HEK293 (cell line): Measurements from ENCODE around the gene ARHGAP4.

Source experiments
- CTCF ChIA-PET: fragments of 350-600 bp; formaldehyde crosslinking; extraction: SDS; loops from one replicate; lab custom pipeline; 2021; ENCODE audit warnings: antibody characterized with exemption; lab: Yijun Ruan, JAX
- POLR2A ChIA-PET: fragments of 300-600 bp; formaldehyde crosslinking; extraction: SDS; loops from one replicate; lab custom pipeline; 2020; ENCODE audit warnings: antibody characterized with exemption, inconsistent platforms; lab: Yijun Ruan, JAX
- H3K27ac ChIP-seq: fragments of 200-500 bp; sonication (Bioruptor generic); 2 replicates; pipeline ENCODE4 v1.5.1; 2014; ENCODE audit warnings: low read depth, low read length, control low read depth, inconsistent platforms; ENCODE audit errors: extremely low read depth
- H3K36me3 ChIP-seq, 2 experiments: fragments of 200-500 bp in 1 of 2; sonication (Bioruptor generic) in 1 of 2; 1 replicate in 1 of 2; 2 replicates in 1 of 2; pipeline ENCODE4 v1.5.1; 2014 to 2017; ENCODE audit warnings: inconsistent platforms in 2 of 2, low read length in 2 of 2; ENCODE audit not compliant: control insufficient read depth in 2 of 2, insufficient read depth in 1 of 2
- H3K4me1 ChIP-seq: fragments of 200-500 bp; sonication (Bioruptor generic); 2 replicates; pipeline ENCODE4 v1.5.1; 2014; ENCODE audit warnings: mild to moderate bottlenecking, low read length, inconsistent platforms; ENCODE audit not compliant: control insufficient read depth, insufficient read depth
- H3K4me3 ChIP-seq: 2 replicates; pipeline ENCODE4 v1.5.1; 2011; ENCODE audit warnings: low read depth, mild to moderate bottlenecking, control low read depth, low read length, moderate library complexity
- H3K9me3 ChIP-seq: fragments of 200-500 bp; sonication (Bioruptor generic); 2 replicates; pipeline ENCODE4 v1.5.1; 2014; ENCODE audit warnings: low read depth, low read length, inconsistent platforms; ENCODE audit not compliant: control insufficient read depth, insufficient read depth
- BCL11B ChIP-seq: fragments of 450-650 bp; formaldehyde crosslinking; IDR thresholded peaks from 2 replicates; pipeline ENCODE4 v1.5.1; 2016; ENCODE audit warnings: low read depth, missing biosample characterization, missing genetic modification characterization
- FEZF1 ChIP-seq: fragments of 450-650 bp; formaldehyde crosslinking; IDR thresholded peaks from 2 replicates; pipeline ENCODE4 v1.5.1; 2016; ENCODE audit warnings: missing biosample characterization, missing genetic modification characterization
- KLF9 ChIP-seq: fragments of 450-650 bp; formaldehyde crosslinking; IDR thresholded peaks from 2 replicates; pipeline ENCODE4 v1.5.1; 2016; ENCODE audit warnings: missing biosample characterization, missing genetic modification characterization, low read depth
- ZBTB1 ChIP-seq: fragments of 450-650 bp; formaldehyde crosslinking; IDR thresholded peaks from 2 replicates; pipeline ENCODE4 v1.5.1; 2016; ENCODE audit warnings: missing biosample characterization, missing genetic modification characterization
- ZBTB21 ChIP-seq: fragments of 450-650 bp; formaldehyde crosslinking; IDR thresholded peaks from 2 replicates; pipeline ENCODE4 v1.5.1; 2017; ENCODE audit warnings: missing biosample characterization, missing genetic modification characterization
- ZEB2 ChIP-seq: fragments of 450-650 bp; formaldehyde crosslinking; IDR thresholded peaks from 2 replicates; pipeline ENCODE4 v1.5.1; 2016; ENCODE audit warnings: missing biosample characterization, missing genetic modification characterization
- ZNF146 ChIP-seq: fragments of 450-650 bp; formaldehyde crosslinking; IDR thresholded peaks from 2 replicates; pipeline ENCODE4 v1.5.1; 2016; ENCODE audit warnings: missing biosample characterization, missing genetic modification characterization
- ZNF155 ChIP-seq: fragments of 450-650 bp; formaldehyde crosslinking; IDR thresholded peaks from 2 replicates; pipeline ENCODE4 v1.5.1; 2016; ENCODE audit warnings: missing biosample characterization, missing genetic modification characterization
- ZNF302 ChIP-seq: fragments of 450-650 bp; formaldehyde crosslinking; IDR thresholded peaks from 2 replicates; pipeline ENCODE4 v1.5.1; 2016; ENCODE audit warnings: missing biosample characterization, missing genetic modification characterization, low read depth
- ZNF335 ChIP-seq: fragments of 450-650 bp; formaldehyde crosslinking; conservative IDR thresholded peaks from 2 replicates; pipeline ENCODE4 v1.5.1; 2016; ENCODE audit warnings: missing biosample characterization, missing genetic modification characterization
- ZNF416 ChIP-seq: fragments of 450-650 bp; formaldehyde crosslinking; IDR thresholded peaks from 2 replicates; pipeline ENCODE4 v1.5.1; 2016; ENCODE audit warnings: missing biosample characterization, missing genetic modification characterization
- ZNF596 ChIP-seq: fragments of 450-650 bp; IDR thresholded peaks from 2 replicates; pipeline ENCODE4 v1.5.0; 2018; ENCODE audit warnings: missing biosample characterization, mild to moderate bottlenecking, missing genetic modification characterization, moderate library complexity
- ZNF777 ChIP-seq: fragments of 450-650 bp; formaldehyde crosslinking; IDR thresholded peaks from 2 replicates; pipeline ENCODE4 v1.5.1; 2017; ENCODE audit warnings: missing biosample characterization, missing genetic modification characterization, borderline replicate concordance
- ZNF785 ChIP-seq: fragments of 450-650 bp; formaldehyde crosslinking; IDR thresholded peaks from 2 replicates; pipeline ENCODE4 v1.5.1; 2016; ENCODE audit warnings: missing biosample characterization, missing genetic modification characterization
- ZSCAN16 ChIP-seq: fragments of 450-650 bp; formaldehyde crosslinking; IDR thresholded peaks from 2 replicates; pipeline ENCODE4 v1.5.1; 2016; ENCODE audit warnings: missing biosample characterization, missing genetic modification characterization
- TF ChIP-seq, protein P1 (sequence below): fragments of 450-650 bp; formaldehyde crosslinking; IDR thresholded peaks from 2 replicates; pipeline ENCODE4 v1.5.1; 2017; ENCODE audit warnings: missing biosample characterization, missing genetic modification characterization
- TF ChIP-seq, protein P2 (sequence below): fragments of 450-650 bp; formaldehyde crosslinking; IDR thresholded peaks from 2 replicates; pipeline ENCODE4 v1.5.1; 2016; ENCODE audit warnings: missing biosample characterization, missing genetic modification characterization
- TF ChIP-seq, protein P3 (sequence below): fragments of 450-650 bp; formaldehyde crosslinking; IDR thresholded peaks from 2 replicates; pipeline ENCODE4 v1.5.1; 2016; ENCODE audit warnings: missing biosample characterization, missing genetic modification characterization
- TF ChIP-seq, protein P4 (sequence below): fragments of 450-650 bp; formaldehyde crosslinking; IDR thresholded peaks from 2 replicates; pipeline ENCODE4 v1.5.1; 2016; ENCODE audit warnings: missing biosample characterization, missing genetic modification characterization, borderline replicate concordance

The ARHGAP4 gene

DNA sequence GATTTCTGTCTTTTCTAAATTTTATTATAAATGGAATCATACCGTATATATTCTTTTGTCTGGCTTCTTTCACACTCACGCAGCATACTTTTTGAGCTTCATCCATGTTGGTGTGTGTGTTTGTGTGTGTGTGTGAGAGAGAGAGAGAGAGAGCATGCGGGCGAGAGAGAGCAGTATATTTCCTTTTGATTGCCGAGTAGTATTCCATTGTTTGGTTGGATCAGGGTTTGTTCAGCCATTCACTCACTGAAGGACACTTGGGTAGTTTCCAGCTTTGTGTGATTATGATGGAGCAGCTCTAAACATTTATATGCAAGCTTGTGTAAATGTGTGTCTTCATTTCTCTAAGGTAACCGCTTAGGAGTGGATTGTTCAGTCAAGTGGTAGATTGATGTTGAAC, 36.9 kb downstream of the ARHGAP4 start:
- H3K4me3 ChIP-seq = no peak overlapping the region
- POLR2A ChIA-PET = no interaction called here
- CTCF ChIA-PET = no interaction called here
- H3K36me3 ChIP-seq = no peaks in the 10 kb centered on the region
- no peaks in the 10 kb centered on the region for H3K4me1 ChIP-seq
- no peaks in the 10 kb centered on the region for H3K9me3 ChIP-seq
- no peak overlapping the region for H3K27ac ChIP-seq
- TF ChIP-seq ZNF335 (tag by site-specific recombination) (no peak), ZNF146 (tag by site-specific recombination) (peak; percentile 96)
- TF ChIP-seq, protein P1, sequence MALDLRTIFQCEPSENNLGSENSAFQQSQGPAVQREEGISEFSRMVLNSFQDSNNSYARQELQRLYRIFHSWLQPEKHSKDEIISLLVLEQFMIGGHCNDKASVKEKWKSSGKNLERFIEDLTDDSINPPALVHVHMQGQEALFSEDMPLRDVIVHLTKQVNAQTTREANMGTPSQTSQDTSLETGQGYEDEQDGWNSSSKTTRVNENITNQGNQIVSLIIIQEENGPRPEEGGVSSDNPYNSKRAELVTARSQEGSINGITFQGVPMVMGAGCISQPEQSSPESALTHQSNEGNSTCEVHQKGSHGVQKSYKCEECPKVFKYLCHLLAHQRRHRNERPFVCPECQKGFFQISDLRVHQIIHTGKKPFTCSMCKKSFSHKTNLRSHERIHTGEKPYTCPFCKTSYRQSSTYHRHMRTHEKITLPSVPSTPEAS (tag by site-specific recombination) = peak; percentile 37; the same call in 1 of the 2 replicates

DNA sequence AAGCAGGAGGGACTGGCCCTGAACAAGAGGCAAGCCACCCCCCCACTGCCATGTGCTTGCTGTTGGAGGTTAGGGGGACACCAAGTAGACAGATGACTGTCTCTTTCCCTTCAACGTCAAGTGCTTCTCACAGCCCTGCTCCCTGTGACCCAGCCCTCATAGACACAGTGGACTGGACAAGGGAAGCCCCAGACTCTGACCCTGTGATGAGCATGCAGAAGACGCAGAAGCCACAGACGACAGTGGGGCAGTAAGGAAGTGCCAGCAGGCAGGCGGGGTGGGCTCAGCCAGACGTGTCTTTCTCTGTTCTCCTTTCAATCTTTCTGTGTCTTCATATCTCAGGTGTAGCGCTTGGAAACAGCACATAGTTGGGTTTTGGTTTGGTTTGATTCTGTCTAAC, 37.7 kb downstream of the ARHGAP4 start:
- no peaks in the 10 kb centered on the region for H3K36me3 ChIP-seq
- no peaks in the 10 kb centered on the region for H3K9me3 ChIP-seq
- H3K27ac ChIP-seq = no peak overlapping the region
- ChIA-PET CTCF (interaction anchor here (0.8 kb wide), 1 partner anchor 1258 kb away, joined by 3 read pairs; no protein-coding TSS in a partner anchor), POLR2A (no interaction called here)
- no peaks in the 10 kb centered on the region for H3K4me1 ChIP-seq
- no peak overlapping the region for H3K4me3 ChIP-seq
- TF ChIP-seq, protein P2, sequence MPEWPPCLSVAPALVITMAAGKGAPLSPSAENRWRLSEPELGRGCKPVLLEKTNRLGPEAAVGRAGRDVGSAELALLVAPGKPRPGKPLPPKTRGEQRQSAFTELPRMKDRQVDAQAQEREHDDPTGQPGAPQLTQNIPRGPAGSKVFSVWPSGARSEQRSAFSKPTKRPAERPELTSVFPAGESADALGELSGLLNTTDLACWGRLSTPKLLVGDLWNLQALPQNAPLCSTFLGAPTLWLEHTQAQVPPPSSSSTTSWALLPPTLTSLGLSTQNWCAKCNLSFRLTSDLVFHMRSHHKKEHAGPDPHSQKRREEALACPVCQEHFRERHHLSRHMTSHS (tag by site-specific recombination) = no peak
- TF ChIP-seq ZBTB21 = no peak
- no peak for TF ChIP-seq BCL11B (tag by site-specific recombination)
- no peak for TF ChIP-seq ZNF155 (tag by site-specific recombination)
- TF ChIP-seq FEZF1 (tag by site-specific recombination) = no peak
- TF ChIP-seq, protein P3, sequence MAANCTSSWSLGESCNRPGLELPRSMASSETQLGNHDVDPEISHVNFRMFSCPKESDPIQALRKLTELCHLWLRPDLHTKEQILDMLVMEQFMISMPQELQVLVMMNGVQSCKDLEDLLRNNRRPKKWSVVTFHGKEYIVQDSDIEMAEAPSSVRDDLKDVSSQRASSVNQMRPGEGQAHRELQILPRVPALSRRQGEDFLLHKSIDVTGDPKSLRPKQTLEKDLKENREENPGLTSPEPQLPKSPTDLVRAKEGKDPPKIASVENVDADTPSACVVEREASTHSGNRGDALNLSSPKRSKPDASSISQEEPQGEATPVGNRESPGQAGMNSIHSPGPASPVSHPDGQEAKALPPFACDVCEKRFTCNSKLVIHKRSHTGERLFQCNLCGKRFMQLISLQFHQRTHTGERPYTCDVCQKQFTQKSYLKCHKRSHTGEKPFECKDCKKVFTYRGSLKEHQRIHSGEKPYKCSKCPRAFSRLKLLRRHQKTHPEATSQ (tag by site-specific recombination) = no peak
- no peak for TF ChIP-seq ZNF416 (tag by site-specific recombination)
- no peak for TF ChIP-seq ZSCAN16 (tag by site-specific recombination)
- TF ChIP-seq, protein P4, sequence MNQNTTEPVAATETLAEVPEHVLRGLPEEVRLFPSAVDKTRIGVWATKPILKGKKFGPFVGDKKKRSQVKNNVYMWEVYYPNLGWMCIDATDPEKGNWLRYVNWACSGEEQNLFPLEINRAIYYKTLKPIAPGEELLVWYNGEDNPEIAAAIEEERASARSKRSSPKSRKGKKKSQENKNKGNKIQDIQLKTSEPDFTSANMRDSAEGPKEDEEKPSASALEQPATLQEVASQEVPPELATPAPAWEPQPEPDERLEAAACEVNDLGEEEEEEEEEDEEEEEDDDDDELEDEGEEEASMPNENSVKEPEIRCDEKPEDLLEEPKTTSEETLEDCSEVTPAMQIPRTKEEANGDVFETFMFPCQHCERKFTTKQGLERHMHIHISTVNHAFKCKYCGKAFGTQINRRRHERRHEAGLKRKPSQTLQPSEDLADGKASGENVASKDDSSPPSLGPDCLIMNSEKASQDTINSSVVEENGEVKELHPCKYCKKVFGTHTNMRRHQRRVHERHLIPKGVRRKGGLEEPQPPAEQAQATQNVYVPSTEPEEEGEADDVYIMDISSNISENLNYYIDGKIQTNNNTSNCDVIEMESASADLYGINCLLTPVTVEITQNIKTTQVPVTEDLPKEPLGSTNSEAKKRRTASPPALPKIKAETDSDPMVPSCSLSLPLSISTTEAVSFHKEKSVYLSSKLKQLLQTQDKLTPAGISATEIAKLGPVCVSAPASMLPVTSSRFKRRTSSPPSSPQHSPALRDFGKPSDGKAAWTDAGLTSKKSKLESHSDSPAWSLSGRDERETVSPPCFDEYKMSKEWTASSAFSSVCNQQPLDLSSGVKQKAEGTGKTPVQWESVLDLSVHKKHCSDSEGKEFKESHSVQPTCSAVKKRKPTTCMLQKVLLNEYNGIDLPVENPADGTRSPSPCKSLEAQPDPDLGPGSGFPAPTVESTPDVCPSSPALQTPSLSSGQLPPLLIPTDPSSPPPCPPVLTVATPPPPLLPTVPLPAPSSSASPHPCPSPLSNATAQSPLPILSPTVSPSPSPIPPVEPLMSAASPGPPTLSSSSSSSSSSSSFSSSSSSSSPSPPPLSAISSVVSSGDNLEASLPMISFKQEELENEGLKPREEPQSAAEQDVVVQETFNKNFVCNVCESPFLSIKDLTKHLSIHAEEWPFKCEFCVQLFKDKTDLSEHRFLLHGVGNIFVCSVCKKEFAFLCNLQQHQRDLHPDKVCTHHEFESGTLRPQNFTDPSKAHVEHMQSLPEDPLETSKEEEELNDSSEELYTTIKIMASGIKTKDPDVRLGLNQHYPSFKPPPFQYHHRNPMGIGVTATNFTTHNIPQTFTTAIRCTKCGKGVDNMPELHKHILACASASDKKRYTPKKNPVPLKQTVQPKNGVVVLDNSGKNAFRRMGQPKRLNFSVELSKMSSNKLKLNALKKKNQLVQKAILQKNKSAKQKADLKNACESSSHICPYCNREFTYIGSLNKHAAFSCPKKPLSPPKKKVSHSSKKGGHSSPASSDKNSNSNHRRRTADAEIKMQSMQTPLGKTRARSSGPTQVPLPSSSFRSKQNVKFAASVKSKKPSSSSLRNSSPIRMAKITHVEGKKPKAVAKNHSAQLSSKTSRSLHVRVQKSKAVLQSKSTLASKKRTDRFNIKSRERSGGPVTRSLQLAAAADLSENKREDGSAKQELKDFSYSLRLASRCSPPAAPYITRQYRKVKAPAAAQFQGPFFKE = no peak
- no peak for TF ChIP-seq ZNF785 (tag by site-specific recombination)
- TF ChIP-seq ZNF596 (tag by site-specific recombination) = no peak
- no peak for TF ChIP-seq ZNF777 (tag by site-specific recombination)
- no peak for TF ChIP-seq ZNF302 (tag by site-specific recombination)
- no peak for TF ChIP-seq ZBTB1
- TF ChIP-seq KLF9 (tag by site-specific recombination) = no peak
- TF ChIP-seq ZEB2 (tag by site-specific recombination) = no peak
